HepG2 (cell line): Measurements from ENCODE around the gene SYTL1. TPM values are rescaled to one million over a fixed set of nuclear protein-coding genes. Genes with fewer than 3 reads are reported as not detected.

ENCODE experiments used
- CAMTA2 ChIP-seq: sonication (generic); formaldehyde crosslinking; IDR thresholded peaks from 2 replicates; pipeline ENCODE4 v1.4.0; 2020; ENCODE audit warnings: mild to moderate bottlenecking, missing genetic modification reagents, borderline replicate concordance
- DZIP1 ChIP-seq: sonication (generic); formaldehyde crosslinking; IDR thresholded peaks from 2 replicates; pipeline ENCODE4 v1.5.0; 2020; ENCODE audit warnings: mild to moderate bottlenecking, missing genetic modification reagents
- NFATC3 ChIP-seq: sonication (generic); formaldehyde crosslinking; IDR thresholded peaks from 2 replicates; pipeline ENCODE4 v1.5.1; 2020; ENCODE audit warnings: mild to moderate bottlenecking, missing genetic modification reagents
- POLR2G ChIP-seq: fragments of 200-400 bp; formaldehyde crosslinking; IDR thresholded peaks from 2 replicates; pipeline ENCODE4 v1.6.1; 2018; ENCODE audit warnings: mild to moderate bottlenecking, low read depth, low read length, moderate library complexity
- ZNF3 ChIP-seq: IDR thresholded peaks from 2 replicates; pipeline ENCODE4 v1.7.0; 2017; ENCODE audit warnings: inconsistent platforms
- ZNF496 ChIP-seq: sonication (generic); formaldehyde crosslinking; IDR thresholded peaks from 2 replicates; pipeline ENCODE4 v1.8.1; 2023; ENCODE audit warnings: mild to moderate bottlenecking, moderate library complexity, missing genetic modification reagents; ENCODE audit not compliant: insufficient replicate concordance
- ZUFSP ChIP-seq: sonication (generic); formaldehyde crosslinking; IDR thresholded peaks from 2 replicates; pipeline ENCODE4 v1.9.0; 2021; ENCODE audit warnings: missing genetic modification reagents, mild to moderate bottlenecking, borderline replicate concordance
- polyA plus RNA-seq, 8 experiments: library from polyadenylated mRNA; depleted of rRNA in 3 of 8; stranded (reverse) in 7 of 8; unstranded in 1 of 8; fragments of >200 nt; fragmentation: Illumina TruSeq in 4 of 8; extraction: Trizol in 4 of 8; gene quantifications; 2 replicates each; pipeline versions ENCODE4 v1.2.1 to v1.2.3, GENCODE V29; 2011 to 2016; ENCODE audit warnings: low read depth in 4 of 8, missing spikeins in 1 of 8, mixed read lengths in 1 of 8; ENCODE audit not compliant: insufficient read depth in 1 of 8
- total RNA-seq, 5 experiments: library from RNA; depleted of rRNA; stranded (reverse); fragments of >200 nt; fragmentation: Illumina TruSeq; extraction: Trizol; gene quantifications; 2 replicates each; pipeline ENCODE4 v1.2.3, GENCODE V29; 2016; ENCODE audit warnings: low read depth in 1 of 5
- TF ChIP-seq, protein P1 (sequence below): sonication (generic); formaldehyde crosslinking; IDR thresholded peaks from 2 replicates; pipeline ENCODE4 v1.8.0; 2022; ENCODE audit warnings: missing genetic modification reagents, mild to moderate bottlenecking, moderate library complexity, borderline replicate concordance
- TF ChIP-seq, protein P2 (sequence below): sonication (generic); formaldehyde crosslinking; IDR thresholded peaks from 2 replicates; pipeline ENCODE4 v1.4.0; 2020; ENCODE audit warnings: missing genetic modification reagents
- TF ChIP-seq, protein P3 (sequence below): IDR thresholded peaks from 2 replicates; pipeline ENCODE4 v1.6.1; 2018; ENCODE audit warnings: missing genetic modification reagents
- TF ChIP-seq, protein P4 (sequence below): sonication (generic); formaldehyde crosslinking; IDR thresholded peaks from 2 replicates; pipeline ENCODE4 v1.4.0; 2020; ENCODE audit warnings: missing genetic modification reagents

The SYTL1 gene
- total and polyA plus RNA-seq, 2 of the 13 experiments (the other 11 are each of a cell fraction or from before 2014, with no cell fraction given), result 11.1 to 17.8 TPM

GRCh38 chr1:27341525-27342252, at the start of gene SYTL1 (continued):
- TF ChIP-seq, protein P1, sequence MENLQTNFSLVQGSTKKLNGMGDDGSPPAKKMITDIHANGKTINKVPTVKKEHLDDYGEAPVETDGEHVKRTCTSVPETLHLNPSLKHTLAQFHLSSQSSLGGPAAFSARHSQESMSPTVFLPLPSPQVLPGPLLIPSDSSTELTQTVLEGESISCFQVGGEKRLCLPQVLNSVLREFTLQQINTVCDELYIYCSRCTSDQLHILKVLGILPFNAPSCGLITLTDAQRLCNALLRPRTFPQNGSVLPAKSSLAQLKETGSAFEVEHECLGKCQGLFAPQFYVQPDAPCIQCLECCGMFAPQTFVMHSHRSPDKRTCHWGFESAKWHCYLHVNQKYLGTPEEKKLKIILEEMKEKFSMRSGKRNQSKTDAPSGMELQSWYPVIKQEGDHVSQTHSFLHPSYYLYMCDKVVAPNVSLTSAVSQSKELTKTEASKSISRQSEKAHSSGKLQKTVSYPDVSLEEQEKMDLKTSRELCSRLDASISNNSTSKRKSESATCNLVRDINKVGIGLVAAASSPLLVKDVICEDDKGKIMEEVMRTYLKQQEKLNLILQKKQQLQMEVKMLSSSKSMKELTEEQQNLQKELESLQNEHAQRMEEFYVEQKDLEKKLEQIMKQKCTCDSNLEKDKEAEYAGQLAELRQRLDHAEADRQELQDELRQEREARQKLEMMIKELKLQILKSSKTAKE, result no peak
- TF ChIP-seq DZIP1 (CRISPR knock-in tag), result no peak
- TF ChIP-seq, protein P2, sequence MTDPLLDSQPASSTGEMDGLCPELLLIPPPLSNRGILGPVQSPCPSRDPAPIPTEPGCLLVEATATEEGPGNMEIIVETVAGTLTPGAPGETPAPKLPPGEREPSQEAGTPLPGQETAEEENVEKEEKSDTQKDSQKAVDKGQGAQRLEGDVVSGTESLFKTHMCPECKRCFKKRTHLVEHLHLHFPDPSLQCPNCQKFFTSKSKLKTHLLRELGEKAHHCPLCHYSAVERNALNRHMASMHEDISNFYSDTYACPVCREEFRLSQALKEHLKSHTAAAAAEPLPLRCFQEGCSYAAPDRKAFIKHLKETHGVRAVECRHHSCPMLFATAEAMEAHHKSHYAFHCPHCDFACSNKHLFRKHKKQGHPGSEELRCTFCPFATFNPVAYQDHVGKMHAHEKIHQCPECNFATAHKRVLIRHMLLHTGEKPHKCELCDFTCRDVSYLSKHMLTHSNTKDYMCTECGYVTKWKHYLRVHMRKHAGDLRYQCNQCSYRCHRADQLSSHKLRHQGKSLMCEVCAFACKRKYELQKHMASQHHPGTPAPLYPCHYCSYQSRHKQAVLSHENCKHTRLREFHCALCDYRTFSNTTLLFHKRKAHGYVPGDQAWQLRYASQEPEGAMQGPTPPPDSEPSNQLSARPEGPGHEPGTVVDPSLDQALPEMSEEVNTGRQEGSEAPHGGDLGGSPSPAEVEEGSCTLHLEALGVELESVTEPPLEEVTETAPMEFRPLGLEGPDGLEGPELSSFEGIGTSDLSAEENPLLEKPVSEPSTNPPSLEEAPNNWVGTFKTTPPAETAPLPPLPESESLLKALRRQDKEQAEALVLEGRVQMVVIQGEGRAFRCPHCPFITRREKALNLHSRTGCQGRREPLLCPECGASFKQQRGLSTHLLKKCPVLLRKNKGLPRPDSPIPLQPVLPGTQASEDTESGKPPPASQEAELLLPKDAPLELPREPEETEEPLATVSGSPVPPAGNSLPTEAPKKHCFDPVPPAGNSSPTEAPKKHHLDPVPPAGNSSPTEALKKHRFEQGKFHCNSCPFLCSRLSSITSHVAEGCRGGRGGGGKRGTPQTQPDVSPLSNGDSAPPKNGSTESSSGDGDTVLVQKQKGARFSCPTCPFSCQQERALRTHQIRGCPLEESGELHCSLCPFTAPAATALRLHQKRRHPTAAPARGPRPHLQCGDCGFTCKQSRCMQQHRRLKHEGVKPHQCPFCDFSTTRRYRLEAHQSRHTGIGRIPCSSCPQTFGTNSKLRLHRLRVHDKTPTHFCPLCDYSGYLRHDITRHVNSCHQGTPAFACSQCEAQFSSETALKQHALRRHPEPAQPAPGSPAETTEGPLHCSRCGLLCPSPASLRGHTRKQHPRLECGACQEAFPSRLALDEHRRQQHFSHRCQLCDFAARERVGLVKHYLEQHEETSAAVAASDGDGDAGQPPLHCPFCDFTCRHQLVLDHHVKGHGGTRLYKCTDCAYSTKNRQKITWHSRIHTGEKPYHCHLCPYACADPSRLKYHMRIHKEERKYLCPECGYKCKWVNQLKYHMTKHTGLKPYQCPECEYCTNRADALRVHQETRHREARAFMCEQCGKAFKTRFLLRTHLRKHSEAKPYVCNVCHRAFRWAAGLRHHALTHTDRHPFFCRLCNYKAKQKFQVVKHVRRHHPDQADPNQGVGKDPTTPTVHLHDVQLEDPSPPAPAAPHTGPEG (CRISPR knock-in tag), result no peak
- TF ChIP-seq, protein P3, sequence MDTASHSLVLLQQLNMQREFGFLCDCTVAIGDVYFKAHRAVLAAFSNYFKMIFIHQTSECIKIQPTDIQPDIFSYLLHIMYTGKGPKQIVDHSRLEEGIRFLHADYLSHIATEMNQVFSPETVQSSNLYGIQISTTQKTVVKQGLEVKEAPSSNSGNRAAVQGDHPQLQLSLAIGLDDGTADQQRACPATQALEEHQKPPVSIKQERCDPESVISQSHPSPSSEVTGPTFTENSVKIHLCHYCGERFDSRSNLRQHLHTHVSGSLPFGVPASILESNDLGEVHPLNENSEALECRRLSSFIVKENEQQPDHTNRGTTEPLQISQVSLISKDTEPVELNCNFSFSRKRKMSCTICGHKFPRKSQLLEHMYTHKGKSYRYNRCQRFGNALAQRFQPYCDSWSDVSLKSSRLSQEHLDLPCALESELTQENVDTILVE (CRISPR knock-in tag), result peak; percentile 61; the same call in 1 of the 2 replicates
- no peak for TF ChIP-seq ZNF3
- TF ChIP-seq NFATC3 (CRISPR knock-in tag), result no peak
- TF ChIP-seq CAMTA2 (CRISPR knock-in tag), result no peak
- no peak for TF ChIP-seq ZNF496 (CRISPR knock-in tag)
- peak; percentile 61 for TF ChIP-seq POLR2G
- TF ChIP-seq, protein P4, sequence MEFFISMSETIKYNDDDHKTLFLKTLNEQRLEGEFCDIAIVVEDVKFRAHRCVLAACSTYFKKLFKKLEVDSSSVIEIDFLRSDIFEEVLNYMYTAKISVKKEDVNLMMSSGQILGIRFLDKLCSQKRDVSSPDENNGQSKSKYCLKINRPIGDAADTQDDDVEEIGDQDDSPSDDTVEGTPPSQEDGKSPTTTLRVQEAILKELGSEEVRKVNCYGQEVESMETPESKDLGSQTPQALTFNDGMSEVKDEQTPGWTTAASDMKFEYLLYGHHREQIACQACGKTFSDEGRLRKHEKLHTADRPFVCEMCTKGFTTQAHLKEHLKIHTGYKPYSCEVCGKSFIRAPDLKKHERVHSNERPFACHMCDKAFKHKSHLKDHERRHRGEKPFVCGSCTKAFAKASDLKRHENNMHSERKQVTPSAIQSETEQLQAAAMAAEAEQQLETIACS, result no peak
- no peak for TF ChIP-seq ZUFSP
